Liver (tissue), 9 donors: ENCODE results near the gene NCSTN. TPM values are rescaled to one million over a fixed set of nuclear protein-coding genes. Genes with fewer than 3 reads are reported as not detected.

Source experiments
- DNase-seq: peaks from one replicate; pipeline ENCODE4 v3.0.0-alpha.2; 2017; ENCODE audit warnings: low spot score
- H3K27ac ChIP-seq, 2 donors: one replicate each; pipeline ENCODE4 v1.7.0; 2013; ENCODE audit warnings: inconsistent platforms in 2 of 2, low read length in 2 of 2, control low read depth in 1 of 2, low read depth in 1 of 2, mild to moderate bottlenecking in 1 of 2
- H3K27me3 ChIP-seq, 4 donors: one replicate each; pipeline versions ENCODE4 v1.6.1 to v1.7.0; 2013; ENCODE audit warnings: low read length in 3 of 4, inconsistent platforms in 1 of 4, mild to moderate bottlenecking in 1 of 4, moderate library complexity in 1 of 4; ENCODE audit not compliant: control insufficient read depth in 4 of 4, insufficient read depth in 4 of 4
- H3K36me3 ChIP-seq, 4 donors: one replicate each; pipeline versions ENCODE4 v1.6.1 to v1.7.0; 2013; ENCODE audit warnings: low read length in 3 of 4, mild to moderate bottlenecking in 3 of 4, low read depth in 1 of 4, moderate library complexity in 1 of 4; ENCODE audit not compliant: control insufficient read depth in 4 of 4, insufficient read depth in 3 of 4
- H3K4me1 ChIP-seq, 4 donors: one replicate each; pipeline versions ENCODE4 v1.6.1 to v1.7.0; 2013; ENCODE audit warnings: low read length in 3 of 4, mild to moderate bottlenecking in 3 of 4, moderate library complexity in 1 of 4; ENCODE audit not compliant: control insufficient read depth in 4 of 4, insufficient read depth in 4 of 4
- H3K4me3 ChIP-seq, 3 donors: one replicate each; pipeline versions ENCODE4 v1.6.1 to v1.7.0; 2013; ENCODE audit warnings: low read length in 3 of 3, control low read depth in 1 of 3, low read depth in 1 of 3, mild to moderate bottlenecking in 1 of 3
- H3K9ac ChIP-seq, 2 donors: one replicate each; pipeline ENCODE4 v1.7.0; 2013; ENCODE audit warnings: low read length in 2 of 2, mild to moderate bottlenecking in 2 of 2, moderate library complexity in 2 of 2, control low read depth in 1 of 2, low read depth in 1 of 2
- H3K9me3 ChIP-seq, 4 donors: one replicate each; pipeline versions ENCODE4 v1.6.1 to v1.7.0; 2013; ENCODE audit warnings: low read length in 3 of 4; ENCODE audit not compliant: control insufficient read depth in 4 of 4
- ATF3 ChIP-seq: IDR thresholded peaks from 2 replicates; pipeline ENCODE4 v1.6.1; 2016; ENCODE audit warnings: antibody characterized with exemption
- CTCF ChIP-seq: fragments of 150-350 bp; IDR thresholded peaks from 2 replicates; pipeline ENCODE4 v1.5.1; 2017; ENCODE audit warnings: improper control_type of control experiment, low read depth, low read length; ENCODE audit not compliant: missing input control
- EGR1 ChIP-seq, 2 donors: IDR thresholded peaks; 2 replicates each; pipeline ENCODE4 v1.6.1; 2016 to 2018; ENCODE audit warnings: antibody characterized with exemption in 2 of 2, low read depth in 2 of 2
- FOXA1 ChIP-seq: IDR thresholded peaks from 2 replicates; pipeline ENCODE4 v1.6.1; 2016; ENCODE audit warnings: antibody characterized with exemption
- FOXA2 ChIP-seq: IDR thresholded peaks from 2 replicates; pipeline ENCODE4 v1.6.1; 2016; ENCODE audit warnings: antibody characterized with exemption
- GABPA ChIP-seq, 2 donors: IDR thresholded peaks in 1 of 2; conservative IDR thresholded peaks in 1 of 2; 2 replicates each; pipeline ENCODE4 v1.6.1; 2016; ENCODE audit warnings: antibody characterized with exemption in 2 of 2, mild to moderate bottlenecking in 1 of 2, moderate library complexity in 1 of 2
- HNF4A ChIP-seq, 2 donors: conservative IDR thresholded peaks; 2 replicates each; pipeline ENCODE4 v1.6.1; 2016; ENCODE audit warnings: antibody characterized with exemption in 2 of 2, mild to moderate bottlenecking in 2 of 2
- HNF4G ChIP-seq: IDR thresholded peaks from 2 replicates; pipeline ENCODE4 v1.6.1; 2016; ENCODE audit warnings: antibody characterized with exemption
- JUND ChIP-seq, 2 donors: IDR thresholded peaks; 2 replicates each; pipeline ENCODE4 v1.6.1; 2016; ENCODE audit warnings: antibody characterized with exemption in 2 of 2
- MAX ChIP-seq: IDR thresholded peaks from 2 replicates; pipeline ENCODE4 v1.6.1; 2016; ENCODE audit warnings: antibody characterized with exemption
- NR2F2 ChIP-seq: IDR thresholded peaks from 2 replicates; pipeline ENCODE4 v1.6.1; 2016; ENCODE audit warnings: antibody characterized with exemption
- RAD21 ChIP-seq, 2 donors: IDR thresholded peaks; 2 replicates each; pipeline ENCODE4 v1.6.1; 2016; ENCODE audit warnings: antibody characterized with exemption in 2 of 2, mild to moderate bottlenecking in 2 of 2
- RXRA ChIP-seq, 2 donors: IDR thresholded peaks; 2 replicates each; pipeline ENCODE4 v1.6.1; 2017 to 2018; ENCODE audit warnings: antibody characterized with exemption in 2 of 2, mild to moderate bottlenecking in 1 of 2
- SP1 ChIP-seq: IDR thresholded peaks from 2 replicates; pipeline ENCODE4 v1.6.1; 2018; ENCODE audit warnings: antibody characterized with exemption, mild to moderate bottlenecking
- TAF1 ChIP-seq: conservative IDR thresholded peaks from 2 replicates; pipeline ENCODE4 v1.6.1; 2016; ENCODE audit warnings: antibody characterized with exemption, mild to moderate bottlenecking
- YY1 ChIP-seq: IDR thresholded peaks from 2 replicates; pipeline ENCODE4 v1.6.1; 2016; ENCODE audit warnings: antibody characterized with exemption, mild to moderate bottlenecking
- ZBTB33 ChIP-seq: IDR thresholded peaks from 2 replicates; pipeline ENCODE4 v1.6.1; 2016; ENCODE audit warnings: antibody characterized with exemption
- WGBS: extraction: QIAGEN DNeasy Blood & Tissue Kit; methylation state at CpG from one replicate; pipeline ENCODE4 v1.1.7; 2013; 5-methylcytosine and 5-hydroxymethylcytosine counted together
- polyA plus RNA-seq, 2 donors: library from polyadenylated mRNA; stranded (reverse) in 1 of 2; unstranded in 1 of 2; fragments of 200-250 nt in 1 of 2; fragments of >200 nt in 1 of 2; fragmentation: Nextera tagmentation in 1 of 2; extraction: Ambion mirVana in 1 of 2; gene quantifications; one replicate each; pipeline versions ENCODE4 v1.2.1 to v1.2.3, GENCODE V29; 2013 to 2015
- total RNA-seq, 2 donors: library from RNA; depleted of rRNA; stranded (reverse); fragments of >200 nt; gene quantifications; one replicate each; pipeline ENCODE4 v1.2.3, GENCODE V29; 2014
- donor health status: healthy.
- donor health status: healthy.
- donor health status: healthy.
- donor health status: healthy.
- donor health status: healthy.

Gene NCSTN
- total and polyA plus RNA-seq, 4 donors: 32.2 to 44.6 (median 37.5) TPM

GRCh38 chr1:160367934-160368923 lies 25.0 kb downstream of the NCSTN start:
- DNase-seq: peak; percentile 23
- WGBS: 81% methylated on average over 4 of the region's 4 CpGs

GRCh38 chr1:160369087-160369486 lies 25.9 kb downstream of the NCSTN start:
- no peaks in the 10 kb centered on the region for H3K9me3 ChIP-seq
- 81% methylated on average over 1 of the region's 1 CpG for WGBS
- no peak overlapping the region for H3K27ac ChIP-seq
- H3K9ac ChIP-seq: no peak overlapping the region
- no peak overlapping the region for H3K4me3 ChIP-seq
- H3K36me3 ChIP-seq: no peaks in the 10 kb centered on the region
- no peaks in the 10 kb centered on the region for H3K4me1 ChIP-seq
- TF ChIP-seq HNF4G (no peak), RXRA (IDR thresholded peaks at IDR 0.05) (no peak), NR2F2 (no peak), HNF4A (conservative IDR thresholded peaks at IDR 0.05) (no peak), JUND (IDR thresholded peaks at IDR 0.05) (no peak), FOXA2 (no peak), YY1 (no peak)
- no peaks in the 10 kb centered on the region for H3K27me3 ChIP-seq
- no peak for DNase-seq

More at GRCh38 chr1:160367934-160368923, 25.0 kb downstream of the NCSTN start:
- Histone ChIP-seq H3K9ac (no peak overlapping the region), H3K4me3 (no peak overlapping the region), H3K36me3 (no peaks in the 10 kb centered on the region), H3K9me3 (no peaks in the 10 kb centered on the region), H3K27ac (no peak overlapping the region), H3K27me3 (no peaks in the 10 kb centered on the region), H3K4me1 (no peaks in the 10 kb centered on the region)
- TF ChIP-seq HNF4A (conservative IDR thresholded peaks at IDR 0.05) (no peak), FOXA2 (no peak), ZBTB33 (no peak), CTCF (no peak), YY1 (no peak), EGR1 (IDR thresholded peaks at IDR 0.05; ENCODE audit: low read depth in 2 of 2) (no peak), MAX (no peak), RXRA (IDR thresholded peaks at IDR 0.05) (no peak), HNF4G (no peak), RAD21 (IDR thresholded peaks at IDR 0.05) (no peak), GABPA (IDR thresholded peaks at IDR 0.05 in 1 of 2, conservative IDR thresholded peaks at IDR 0.05 in 1 of 2) (no peak), NR2F2 (no peak), SP1 (no peak), FOXA1 (no peak), ATF3 (no peak), JUND (IDR thresholded peaks at IDR 0.05) (no peak), TAF1 (no peak)
